Neural cell (in vitro differentiated cells): ENCODE results near the gene RNF227.

Source experiments
- CTCF ChIP-seq: fragments of 450-650 bp; IDR thresholded peaks from 2 replicates; pipeline ENCODE4 v1.5.1; 2014; ENCODE audit warnings: antibody characterized with exemption, mild to moderate bottlenecking, moderate library complexity; ENCODE audit not compliant: poor library complexity, severe bottlenecking
- EP300 ChIP-seq: fragments of 450-650 bp; conservative IDR thresholded peaks from 2 replicates; pipeline ENCODE4 v1.6.1; 2014; ENCODE audit warnings: antibody characterized with exemption, mild to moderate bottlenecking, moderate library complexity; ENCODE audit not compliant: poor library complexity, severe bottlenecking
- EZH2 ChIP-seq: fragments of 200-600, 300-800 bp; shearing (Covaris generic), sonication (generic); IDR thresholded peaks from 2 replicates; pipeline ENCODE4 v1.6.1; 2014; ENCODE audit warnings: antibody characterized with exemption, low read length, borderline replicate concordance, mild to moderate bottlenecking; ENCODE audit not compliant: insufficient read depth, poor library complexity, severe bottlenecking
- POLR2AphosphoS5 ChIP-seq: IDR thresholded peaks from 2 replicates; pipeline ENCODE4 v1.6.1; 2012
- RAD21 ChIP-seq: fragments of 450-650 bp; conservative IDR thresholded peaks from 2 replicates; pipeline ENCODE4 v1.6.1; 2014; ENCODE audit warnings: antibody characterized with exemption, mild to moderate bottlenecking, moderate library complexity
- SMC3 ChIP-seq: fragments of 450-650 bp; conservative IDR thresholded peaks from 2 replicates; pipeline ENCODE4 v1.6.1; 2014; ENCODE audit warnings: antibody characterized with exemption, mild to moderate bottlenecking, moderate library complexity; ENCODE audit not compliant: poor library complexity
- TF ChIP-seq, protein P1 (sequence below): IDR thresholded peaks from 2 replicates; pipeline ENCODE4 v1.6.1; 2012; ENCODE audit warnings: borderline replicate concordance

DNA sequence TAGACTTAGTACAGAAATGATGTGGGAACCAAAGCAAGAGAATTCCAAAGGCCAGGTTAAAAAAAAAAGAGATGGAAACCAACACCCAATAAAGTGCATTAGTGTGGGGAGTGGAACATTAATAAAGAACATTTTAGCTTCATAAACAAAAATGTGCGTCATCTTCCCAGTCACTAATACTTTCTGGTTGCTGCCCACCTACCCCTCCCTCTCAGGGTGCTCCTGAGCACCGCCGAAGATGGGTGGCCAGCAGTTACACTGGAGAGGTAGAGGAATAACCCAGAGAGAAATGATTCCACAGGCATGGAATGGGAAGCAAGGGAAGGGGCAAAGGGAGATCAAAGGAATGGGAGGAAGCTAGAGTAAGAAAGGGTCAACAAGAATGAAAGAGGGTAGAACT lies 33.5 kb downstream of the RNF227 start:
- TF ChIP-seq CTCF (no peak), POLR2AphosphoS5 (no peak), EZH2 (no peak), RAD21 (no peak), EP300 (no peak), SMC3 (no peak)
- TF ChIP-seq, protein P1, sequence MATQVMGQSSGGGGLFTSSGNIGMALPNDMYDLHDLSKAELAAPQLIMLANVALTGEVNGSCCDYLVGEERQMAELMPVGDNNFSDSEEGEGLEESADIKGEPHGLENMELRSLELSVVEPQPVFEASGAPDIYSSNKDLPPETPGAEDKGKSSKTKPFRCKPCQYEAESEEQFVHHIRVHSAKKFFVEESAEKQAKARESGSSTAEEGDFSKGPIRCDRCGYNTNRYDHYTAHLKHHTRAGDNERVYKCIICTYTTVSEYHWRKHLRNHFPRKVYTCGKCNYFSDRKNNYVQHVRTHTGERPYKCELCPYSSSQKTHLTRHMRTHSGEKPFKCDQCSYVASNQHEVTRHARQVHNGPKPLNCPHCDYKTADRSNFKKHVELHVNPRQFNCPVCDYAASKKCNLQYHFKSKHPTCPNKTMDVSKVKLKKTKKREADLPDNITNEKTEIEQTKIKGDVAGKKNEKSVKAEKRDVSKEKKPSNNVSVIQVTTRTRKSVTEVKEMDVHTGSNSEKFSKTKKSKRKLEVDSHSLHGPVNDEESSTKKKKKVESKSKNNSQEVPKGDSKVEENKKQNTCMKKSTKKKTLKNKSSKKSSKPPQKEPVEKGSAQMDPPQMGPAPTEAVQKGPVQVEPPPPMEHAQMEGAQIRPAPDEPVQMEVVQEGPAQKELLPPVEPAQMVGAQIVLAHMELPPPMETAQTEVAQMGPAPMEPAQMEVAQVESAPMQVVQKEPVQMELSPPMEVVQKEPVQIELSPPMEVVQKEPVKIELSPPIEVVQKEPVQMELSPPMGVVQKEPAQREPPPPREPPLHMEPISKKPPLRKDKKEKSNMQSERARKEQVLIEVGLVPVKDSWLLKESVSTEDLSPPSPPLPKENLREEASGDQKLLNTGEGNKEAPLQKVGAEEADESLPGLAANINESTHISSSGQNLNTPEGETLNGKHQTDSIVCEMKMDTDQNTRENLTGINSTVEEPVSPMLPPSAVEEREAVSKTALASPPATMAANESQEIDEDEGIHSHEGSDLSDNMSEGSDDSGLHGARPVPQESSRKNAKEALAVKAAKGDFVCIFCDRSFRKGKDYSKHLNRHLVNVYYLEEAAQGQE = no peak
